Large intestine (tissue), 3 donors: Measurements from ENCODE around the gene MAP3K14. TPM values are rescaled to one million over a fixed set of nuclear protein-coding genes. Genes with fewer than 3 reads are reported as not detected.
A peak's percentile ranks its signal among the peaks of the same experiment; 100 is the strongest.

ENCODE experiments used
- DNase-seq, 2 donors: peaks; one replicate each; pipeline versions ENCODE4 v3.0.0 to v3.0.0-alpha.2; 2013
- H3K27ac ChIP-seq: one replicate; pipeline ENCODE4 v1.5.1; 2013; ENCODE audit warnings: low read length
- H3K27me3 ChIP-seq: 2 replicates; pipeline ENCODE4 v1.6.1; 2013; ENCODE audit warnings: low read length; ENCODE audit not compliant: control insufficient read depth, insufficient read depth
- H3K36me3 ChIP-seq: 2 replicates; pipeline ENCODE4 v1.6.1; 2013; ENCODE audit warnings: low read length; ENCODE audit not compliant: control insufficient read depth, insufficient read depth
- H3K4me1 ChIP-seq: one replicate; pipeline ENCODE4 v1.6.1; 2013; ENCODE audit warnings: low read length; ENCODE audit not compliant: control insufficient read depth, insufficient read depth
- H3K4me3 ChIP-seq: one replicate; pipeline ENCODE4 v1.5.1; 2013; ENCODE audit warnings: low read length
- H3K9me3 ChIP-seq: one replicate; pipeline ENCODE4 v1.6.1; 2013; ENCODE audit warnings: mild to moderate bottlenecking, low read depth, low read length, moderate library complexity; ENCODE audit not compliant: control insufficient read depth
- WGBS: methylation state at CpG from one replicate; pipeline ENCODE4 v1.1.5; 2013; ENCODE audit warnings: low lambda C conversion rate; ENCODE audit not compliant: insufficient coverage; 5-methylcytosine and 5-hydroxymethylcytosine counted together
- polyA plus RNA-seq: library from polyadenylated mRNA; unstranded; fragments of 120-200 nt; gene quantifications from one replicate; pipeline ENCODE4 v1.2.1, GENCODE V29; 2013

MAP3K14 gene
- polyA plus RNA-seq, 1 donor: 8.7 TPM

- peaks cover 18% of the 10 kb centered on the region for H3K4me1 ChIP-seq
- no CpG with 5 or more reads among the region's 21 CpGs for whole genome bisulfite sequencing
Observed at GRCh38 chr17:45244725-45245656, 71.8 kb downstream of the MAP3K14 start.

GRCh38 chr17:45243750-45244149 is 73.1 kb downstream of the MAP3K14 start:
- no peaks in the 10 kb centered on the region for H3K36me3 ChIP-seq
- DNase-seq: no peak
- no peak overlapping the region for H3K4me3 ChIP-seq
- peaks cover 8% of the 10 kb centered on the region for H3K9me3 ChIP-seq
- peaks cover 18% of the 10 kb centered on the region for H3K4me1 ChIP-seq
- peaks cover 45% of the 10 kb centered on the region for H3K27me3 ChIP-seq
- H3K27ac ChIP-seq: no peak overlapping the region
- no CpG with 5 or more reads among the region's 18 CpGs for WGBS

More at GRCh38 chr17:45244725-45245656, 71.8 kb downstream of the MAP3K14 start:
- Histone ChIP-seq H3K36me3 (no peaks in the 10 kb centered on the region), H3K27ac (no peak overlapping the region), H3K4me3 (no peak overlapping the region), H3K9me3 (peaks cover 8% of the 10 kb centered on the region), H3K27me3 (peaks cover 36% of the 10 kb centered on the region)
- no peak for DNase-seq

GRCh38 chr17:45242029-45242414 is 74.8 kb downstream of the MAP3K14 start:
- WGBS: no CpG with 5 or more reads among the region's 18 CpGs
- Histone ChIP-seq H3K36me3 (no peaks in the 10 kb centered on the region), H3K27ac (no peak overlapping the region), H3K27me3 (peaks cover 51% of the 10 kb centered on the region), H3K9me3 (peaks cover 8% of the 10 kb centered on the region), H3K4me3 (no peak overlapping the region), H3K4me1 (peaks cover 18% of the 10 kb centered on the region)
- DNase-seq: no peak

- Histone ChIP-seq H3K4me1 (peaks cover 13% of the 10 kb centered on the region), H3K36me3 (no peaks in the 10 kb centered on the region), H3K4me3 (peak overlapping the region; percentile 41), H3K27ac (no peak overlapping the region), H3K27me3 (peaks cover 46% of the 10 kb centered on the region), H3K9me3 (peaks cover 8% of the 10 kb centered on the region)
- whole genome bisulfite sequencing: no CpG with 5 or more reads among the region's 62 CpGs
- peak in 1 of 2 donors; percentile 60 for DNase-seq
Observed at GRCh38 chr17:45241328-45242028, 75.3 kb downstream of the MAP3K14 start.

GRCh38 chr17:45240905-45241327 is 75.9 kb downstream of the MAP3K14 start:
- DNase-seq: no peak
- H3K4me3 ChIP-seq: peak overlapping the region; percentile 41
- no CpG with 5 or more reads among the region's 21 CpGs for WGBS
- H3K4me1 ChIP-seq: peaks cover 12% of the 10 kb centered on the region
- H3K27me3 ChIP-seq: peaks cover 45% of the 10 kb centered on the region
- no peaks in the 10 kb centered on the region for H3K36me3 ChIP-seq
- H3K9me3 ChIP-seq: peaks cover 8% of the 10 kb centered on the region
- no peak overlapping the region for H3K27ac ChIP-seq

- no peak overlapping the region for H3K27ac ChIP-seq
- H3K36me3 ChIP-seq: no peaks in the 10 kb centered on the region
- peaks cover 48% of the 10 kb centered on the region for H3K27me3 ChIP-seq
- peaks cover 12% of the 10 kb centered on the region for H3K4me1 ChIP-seq
- DNase-seq: no peak
- H3K9me3 ChIP-seq: peaks cover 8% of the 10 kb centered on the region
- no CpG with 5 or more reads among the region's 7 CpGs for WGBS
- H3K4me3 ChIP-seq: no peak overlapping the region
Observed at GRCh38 chr17:45238155-45238774, 78.6 kb downstream of the MAP3K14 start.

- no peak overlapping the region for H3K27ac ChIP-seq
- peaks cover 12% of the 10 kb centered on the region for H3K4me1 ChIP-seq
- H3K27me3 ChIP-seq: peaks cover 48% of the 10 kb centered on the region
- no peak for DNase-seq
- H3K9me3 ChIP-seq: peaks cover 8% of the 10 kb centered on the region
- H3K4me3 ChIP-seq: no peak overlapping the region
- no CpG with 5 or more reads among the region's 2 CpGs for WGBS
- no peaks in the 10 kb centered on the region for H3K36me3 ChIP-seq
Observed at GRCh38 chr17:45237686-45238085, 79.1 kb downstream of the MAP3K14 start.

- WGBS: no CpG with 5 or more reads among the region's 5 CpGs
- DNase-seq: no peak
- peaks cover 4% of the 10 kb centered on the region for H3K9me3 ChIP-seq
- H3K4me1 ChIP-seq: peaks cover 9% of the 10 kb centered on the region
- H3K27me3 ChIP-seq: peaks cover 39% of the 10 kb centered on the region
- H3K4me3 ChIP-seq: no peak overlapping the region
- no peaks in the 10 kb centered on the region for H3K36me3 ChIP-seq
- H3K27ac ChIP-seq: no peak overlapping the region
Observed at GRCh38 chr17:45236282-45236606, 80.6 kb downstream of the MAP3K14 start.

GRCh38 chr17:45235416-45236281 is 81.2 kb downstream of the MAP3K14 start:
- H3K27ac ChIP-seq: no peak overlapping the region
- no peaks in the 10 kb centered on the region for H3K36me3 ChIP-seq
- H3K9me3 ChIP-seq: no peaks in the 10 kb centered on the region
- DNase-seq: peak in 1 of 2 donors; percentile 46
- peaks cover 36% of the 10 kb centered on the region for H3K27me3 ChIP-seq
- H3K4me3 ChIP-seq: no peak overlapping the region
- 0% methylated on average over 1 of the region's 20 CpGs for WGBS
- H3K4me1 ChIP-seq: peaks cover 3% of the 10 kb centered on the region
